ENCODE measurements around the gene NKX1-1. TPM values are rescaled to one million over a fixed set of nuclear protein-coding genes. Genes with fewer than 3 reads are reported as not detected.

NKX1-1 gene
- polyA plus RNA-seq, 1 donor from 2014 or later = not detected

- no peaks in the 10 kb centered on the region for H3K9me3 ChIP-seq (ENCODE audit: low read length)
- no peak overlapping the region for H3K27ac ChIP-seq (ENCODE audit: low read length)
- H3K36me3 ChIP-seq (ENCODE audit: insufficient read depth, low read length) = no peaks in the 10 kb centered on the region
- H3K4me3 ChIP-seq (ENCODE audit: low read length) = no peak overlapping the region
- no peak overlapping the region for H3K9ac ChIP-seq (ENCODE audit: low read length)
- no peaks in the 10 kb centered on the region for H4K20me1 ChIP-seq (ENCODE audit: insufficient read depth)
- no peaks in the 10 kb centered on the region for H3K27me3 ChIP-seq (ENCODE audit: insufficient read depth, low read depth, low read length)
- TF ChIP-seq EZH2 (IDR thresholded peaks at IDR 0.05; ENCODE audit: borderline replicate concordance, insufficient read depth, low read length, poor library complexity, severe bottlenecking) (no peak), RAD21 (conservative IDR thresholded peaks at IDR 0.05) (no peak), SMC3 (conservative IDR thresholded peaks at IDR 0.05; ENCODE audit: poor library complexity) (no peak), CTCF (IDR thresholded peaks at IDR 0.05; ENCODE audit: poor library complexity, severe bottlenecking) (no peak), EP300 (conservative IDR thresholded peaks at IDR 0.05; ENCODE audit: poor library complexity, severe bottlenecking) (no peak), TAF1 (IDR thresholded peaks at IDR 0.05; ENCODE audit: low read depth) (no peak), REST (IDR thresholded peaks at IDR 0.05; ENCODE audit: borderline replicate concordance) (no peak), MXI1 (conservative IDR thresholded peaks at IDR 0.05; ENCODE audit: poor library complexity, severe bottlenecking) (no peak), POLR2AphosphoS5 (IDR thresholded peaks at IDR 0.05) (no peak)
- H3F3A ChIP-seq (ENCODE audit: insufficient read depth, low read length, poor library complexity, severe bottlenecking) = no peaks in the 10 kb centered on the region
- H3K4me2 ChIP-seq (ENCODE audit: low read length) = no peak overlapping the region
- H3K79me2 ChIP-seq (replicated peaks; ENCODE audit: insufficient read depth, low read length) = no peaks in the 10 kb centered on the region
- H3K9me2 ChIP-seq (ENCODE audit: insufficient read depth, low read length) = no peaks in the 10 kb centered on the region
- no peak overlapping the region for H2AFZ ChIP-seq (ENCODE audit: low read depth, low read length)
Observed at GRCh38 chr4:1369479-1370079, 36.7 kb downstream of the NKX1-1 start.

GRCh38 chr4:1369091-1369450 lies 37.2 kb downstream of the NKX1-1 start:
- H4K20me1 ChIP-seq (ENCODE audit: insufficient read depth) = no peaks in the 10 kb centered on the region
- no peaks in the 10 kb centered on the region for H3K36me3 ChIP-seq (ENCODE audit: insufficient read depth, low read length)
- no peak overlapping the region for H3K4me3 ChIP-seq (ENCODE audit: low read length)
- H3K9ac ChIP-seq (ENCODE audit: low read length) = no peak overlapping the region
- no peaks in the 10 kb centered on the region for H3K9me3 ChIP-seq (ENCODE audit: low read length)
- no peaks in the 10 kb centered on the region for H3F3A ChIP-seq (ENCODE audit: insufficient read depth, low read length, poor library complexity, severe bottlenecking)
- H3K79me2 ChIP-seq (replicated peaks; ENCODE audit: insufficient read depth, low read length) = no peaks in the 10 kb centered on the region
- no peak overlapping the region for H3K4me2 ChIP-seq (ENCODE audit: low read length)
- TF ChIP-seq SMC3 (conservative IDR thresholded peaks at IDR 0.05; ENCODE audit: poor library complexity) (no peak), EP300 (conservative IDR thresholded peaks at IDR 0.05; ENCODE audit: poor library complexity, severe bottlenecking) (no peak), RAD21 (conservative IDR thresholded peaks at IDR 0.05) (no peak), POLR2AphosphoS5 (IDR thresholded peaks at IDR 0.05) (no peak), EZH2 (IDR thresholded peaks at IDR 0.05; ENCODE audit: borderline replicate concordance, insufficient read depth, low read length, poor library complexity, severe bottlenecking) (no peak), TAF1 (IDR thresholded peaks at IDR 0.05; ENCODE audit: low read depth) (no peak), REST (IDR thresholded peaks at IDR 0.05; ENCODE audit: borderline replicate concordance) (no peak), CTCF (IDR thresholded peaks at IDR 0.05; ENCODE audit: poor library complexity, severe bottlenecking) (no peak), MXI1 (conservative IDR thresholded peaks at IDR 0.05; ENCODE audit: poor library complexity, severe bottlenecking) (no peak)
- no peak overlapping the region for H2AFZ ChIP-seq (ENCODE audit: low read depth, low read length)
- no peaks in the 10 kb centered on the region for H3K9me2 ChIP-seq (ENCODE audit: insufficient read depth, low read length)
- H3K27ac ChIP-seq (ENCODE audit: low read length) = no peak overlapping the region
- H3K27me3 ChIP-seq (ENCODE audit: insufficient read depth, low read depth, low read length) = no peaks in the 10 kb centered on the region

Measured in neural cell (in vitro differentiated cells).